SK-N-SH (cell line): ENCODE results near the gene KRT16. TPM values are rescaled to one million over a fixed set of nuclear protein-coding genes. Genes with fewer than 3 reads are reported as not detected.

Experiments used
- CTCF ChIA-PET: fragments of 300-600, 350-600 bp; formaldehyde crosslinking; extraction: SDS; loops from one replicate; lab custom pipeline; 2021; lab: Yijun Ruan, JAX
- POLR2A ChIA-PET: fragments of 350-600 bp; sonication (Branson Sonifier 250); formaldehyde crosslinking; extraction: SDS; loops from one replicate; lab custom pipeline; 2020; ENCODE audit warnings: antibody characterized with exemption, inconsistent platforms; lab: Yijun Ruan, JAX
- DNase-seq: peaks from one replicate; pipeline ENCODE4 v3.0.0; 2012
- H2AFZ ChIP-seq: fragments of 200-600 bp; sonication (generic); 2 replicates; pipeline ENCODE4 v1.8.1; 2016; ENCODE audit warnings: antibody characterized with exemption, mild to moderate bottlenecking, low read depth
- H3F3A ChIP-seq: fragments of 200-600 bp; sonication (generic); replicated peaks from 2 replicates; pipeline ENCODE3; 2016; ENCODE audit warnings: antibody characterized with exemption, mild to moderate bottlenecking; ENCODE audit not compliant: insufficient read depth
- H3K27ac ChIP-seq, 2 experiments: fragments of 200-500 bp in 1 of 2; fragments of 200-600 bp in 1 of 2; sonication (Bioruptor generic) in 1 of 2; sonication (generic), shearing (Covaris generic) in 1 of 2; 2 replicates each; pipeline versions ENCODE4 v1.5.1 to v1.6.1; 2014 to 2016; ENCODE audit warnings: low read depth in 2 of 2, inconsistent platforms in 1 of 2, low read length in 1 of 2, mild to moderate bottlenecking in 1 of 2, mixed read lengths in 1 of 2
- H3K27me3 ChIP-seq: fragments of 200-600 bp; sonication (generic), shearing (Covaris generic); 2 replicates; pipeline ENCODE4 v1.6.1; 2016; ENCODE audit warnings: mixed run types; ENCODE audit not compliant: insufficient read depth
- H3K36me3 ChIP-seq, 2 experiments: fragments of 200-500 bp in 1 of 2; fragments of 200-600 bp in 1 of 2; sonication (Bioruptor generic) in 1 of 2; sonication (generic) in 1 of 2; replicated peaks in 1 of 2; 2 replicates each; pipeline versions ENCODE3 to v1.5.1; 2014 to 2016; ENCODE audit warnings: low read length in 1 of 2, mild to moderate bottlenecking in 1 of 2; ENCODE audit not compliant: insufficient read depth in 2 of 2, control insufficient read depth in 1 of 2
- H3K4me1 ChIP-seq, 2 experiments: fragments of 200-500 bp in 1 of 2; fragments of 200-600 bp in 1 of 2; sonication (Bioruptor generic) in 1 of 2; sonication (generic), shearing (Covaris generic) in 1 of 2; 2 replicates each; pipeline versions ENCODE4 v1.5.1 to v1.6.1; 2014 to 2016; ENCODE audit warnings: low read depth in 1 of 2, low read length in 1 of 2, mixed run types in 1 of 2; ENCODE audit not compliant: insufficient read depth in 2 of 2, control insufficient read depth in 1 of 2
- H3K4me2 ChIP-seq: fragments of 200-600 bp; sonication (generic), shearing (Covaris generic); 2 replicates; pipeline ENCODE4 v1.6.1; 2017; ENCODE audit warnings: mixed run types
- H3K4me3 ChIP-seq, 2 experiments: fragments of 200-500 bp in 1 of 2; fragments of 200-600 bp in 1 of 2; sonication (Bioruptor generic) in 1 of 2; sonication (generic), shearing (Covaris generic) in 1 of 2; 2 replicates each; pipeline versions ENCODE4 v1.5.1 to v1.8.1; 2014 to 2016; ENCODE audit warnings: low read depth in 2 of 2, inconsistent platforms in 1 of 2, low read length in 1 of 2, mild to moderate bottlenecking in 1 of 2, mixed read lengths in 1 of 2, moderate library complexity in 1 of 2
- H3K79me2 ChIP-seq: fragments of 200-600 bp; sonication (generic); 2 replicates; pipeline ENCODE4 v1.8.1; 2017; ENCODE audit warnings: mild to moderate bottlenecking; ENCODE audit not compliant: insufficient read depth
- H3K9ac ChIP-seq: fragments of 200-600 bp; sonication (generic); 2 replicates; pipeline ENCODE4 v1.6.1; 2017; ENCODE audit warnings: mixed run types
- H3K9me2 ChIP-seq: fragments of 200-600 bp; sonication (generic); 2 replicates; pipeline ENCODE4 v1.6.1; 2017; ENCODE audit warnings: mixed run types
- H3K9me3 ChIP-seq: fragments of 200-600 bp; sonication (generic); 2 replicates; pipeline ENCODE4 v1.6.1; 2017; ENCODE audit warnings: mixed run types, mild to moderate bottlenecking, moderate library complexity
- H4K20me1 ChIP-seq: fragments of 200-600 bp; sonication (generic); 2 replicates; pipeline ENCODE4 v1.6.1; 2017; ENCODE audit warnings: mild to moderate bottlenecking, mixed run types; ENCODE audit not compliant: insufficient read depth
- CHD2 ChIP-seq: fragments of 150-350 bp; IDR thresholded peaks from 2 replicates; pipeline ENCODE4 v1.6.1; 2018; ENCODE audit warnings: low read length; ENCODE audit not compliant: partially characterized antibody
- CTCF ChIP-seq: fragments of 200-600 bp; sonication (generic); IDR thresholded peaks from 2 replicates; pipeline ENCODE4 v1.6.1; 2017; ENCODE audit warnings: antibody characterized with exemption, mild to moderate bottlenecking, moderate library complexity
- EP300 ChIP-seq, 2 experiments: IDR thresholded peaks; 2 replicates each; pipeline versions ENCODE4 v1.4.0 to v1.6.1; 2012; ENCODE audit warnings: borderline replicate concordance in 1 of 2, low read depth in 1 of 2, low read length in 1 of 2
- EZH2phosphoT487 ChIP-seq: fragments of 200-600 bp; sonication (generic); IDR thresholded peaks from 2 replicates; pipeline ENCODE4 v1.6.1; 2017; ENCODE audit warnings: low read depth, mixed run types, mild to moderate bottlenecking, antibody characterized with exemption, moderate library complexity, borderline replicate concordance
- FOXJ3 ChIP-seq: sonication (generic); formaldehyde crosslinking; IDR thresholded peaks from 2 replicates; pipeline ENCODE4 v1.5.1; 2020; ENCODE audit warnings: mild to moderate bottlenecking, missing genetic modification reagents
- GABPA ChIP-seq: IDR thresholded peaks from 2 replicates; pipeline ENCODE4 v1.4.0; 2012; ENCODE audit warnings: low read depth, mild to moderate bottlenecking
- GATA2 ChIP-seq: sonication (generic); formaldehyde crosslinking; IDR thresholded peaks from 2 replicates; pipeline ENCODE4 v1.5.0; 2020; ENCODE audit warnings: mild to moderate bottlenecking, missing genetic modification reagents
- JUND ChIP-seq: IDR thresholded peaks from 2 replicates; pipeline ENCODE4 v1.4.0; 2012
- MAX ChIP-seq: IDR thresholded peaks from 2 replicates; pipeline ENCODE4 v1.4.0; 2012; ENCODE audit warnings: low read depth
- NFIC ChIP-seq: IDR thresholded peaks from 2 replicates; pipeline ENCODE4 v1.4.0; 2012; ENCODE audit warnings: borderline replicate concordance
- NRF1 ChIP-seq: IDR thresholded peaks from 2 replicates; pipeline ENCODE4 v1.6.1; 2012; ENCODE audit warnings: low read depth, mild to moderate bottlenecking, low read length
- RCOR1 ChIP-seq: fragments of 150-350 bp; IDR thresholded peaks from 2 replicates; pipeline ENCODE4 v1.6.1; 2017; ENCODE audit warnings: antibody characterized with exemption, low read length
- REST ChIP-seq: IDR thresholded peaks from 2 replicates; pipeline ENCODE4 v1.6.1; 2012; ENCODE audit warnings: mild to moderate bottlenecking, low read depth, low read length, moderate library complexity
- RFX5 ChIP-seq: IDR thresholded peaks from 2 replicates; pipeline ENCODE4 v1.6.1; 2012; ENCODE audit warnings: mild to moderate bottlenecking, improper control_type of control experiment, low read length
- RXRA ChIP-seq: IDR thresholded peaks from 2 replicates; pipeline ENCODE4 v1.4.0; 2012; ENCODE audit warnings: low read depth, mild to moderate bottlenecking, borderline replicate concordance
- SIN3A ChIP-seq: IDR thresholded peaks from 2 replicates; pipeline ENCODE4 v1.6.1; 2012; ENCODE audit warnings: low read depth, mild to moderate bottlenecking, low read length, moderate library complexity, borderline replicate concordance
- USF1 ChIP-seq: IDR thresholded peaks from 2 replicates; pipeline ENCODE4 v1.4.0; 2012; ENCODE audit warnings: low read depth, borderline replicate concordance
- ZBTB33 ChIP-seq: IDR thresholded peaks from 2 replicates; pipeline ENCODE4 v1.4.0; 2012; ENCODE audit warnings: low read depth, borderline replicate concordance
- WGBS: methylation state at CpG from one replicate; pipeline ENCODE4 v1.1.6; 2017; ENCODE audit warnings: low lambda C conversion rate; 5-methylcytosine and 5-hydroxymethylcytosine counted together
- polyA plus RNA-seq, 3 experiments: library from polyadenylated mRNA; depleted of rRNA; stranded (reverse); fragments of >200 nt; gene quantifications; 2 replicates each; pipeline ENCODE4 v1.2.3, GENCODE V29; 2012

Gene KRT16
- polyA plus RNA-seq, 1 of the 3 experiments (the other 2 are of a cell fraction): not detected

GRCh38 chr17:41580244-41580575 is 32.4 kb downstream of the KRT16 start:
- Histone ChIP-seq H3K9ac (no peak overlapping the region), H2AFZ (no peak overlapping the region), H3K9me2 (no peaks in the 10 kb centered on the region), H3K27me3 (no peaks in the 10 kb centered on the region; the same call in 1 of the 2 replicates), H3K4me2 (no peak overlapping the region), H3K36me3 (no peaks in the 10 kb centered on the region), H3K27ac (no peak overlapping the region), H3K79me2 (no peaks in the 10 kb centered on the region), H3K4me1 (peaks cover 0 to 3% of the 10 kb centered on the region in 2 experiments; a peak in 1 of 4 replicates), H3K4me3 (no peak overlapping the region), H4K20me1 (no peaks in the 10 kb centered on the region), H3K9me3 (no peaks in the 10 kb centered on the region), H3F3A (no peaks in the 10 kb centered on the region)
- TF ChIP-seq EP300 (IDR thresholded peaks at IDR 0.05; ENCODE audit: borderline replicate concordance in 1 of 2, low read depth in 1 of 2, low read length in 1 of 2) (no peak), USF1 (no peak), MAX (no peak), CHD2 (no peak), GATA2 (CRISPR knock-in tag) (no peak), REST (no peak), FOXJ3 (CRISPR knock-in tag) (no peak), EZH2phosphoT487 (no peak), JUND (no peak), GABPA (no peak), CTCF (no peak), RCOR1 (no peak), RFX5 (no peak), NRF1 (no peak), ZBTB33 (no peak), SIN3A (no peak), RXRA (no peak), NFIC (no peak)
- WGBS: 44% methylated on average over 2 of the region's 2 CpGs
- ChIA-PET POLR2A (interaction anchor here (1.1 kb wide), 1 partner anchor 68 kb away, joined by 3 read pairs; no protein-coding TSS in a partner anchor), CTCF (interaction anchor here (0.6 to 3.6 kb wide), 16 partner anchors 9 to 163 kb away, joined by 3 to 57 read pairs (median 6); no protein-coding TSS in a partner anchor)
- no peak for DNase-seq
